HT-29 (cell line): ENCODE data around the gene LTA. TPM values are rescaled to one million over a fixed set of nuclear protein-coding genes. Genes with fewer than 3 reads are reported as not detected.

Experiments used
- DNase-seq: peaks from one replicate; pipeline ENCODE4 v3.0.0-alpha.2; 2015; ENCODE audit warnings: low spot score
- total RNA-seq: library from RNA; depleted of rRNA; stranded (reverse); fragments of >200 nt; shearing (Covaris generic); gene quantifications from 2 replicates; pipeline ENCODE4 v1.2.3, GENCODE V29; 2014

The LTA gene
- total RNA-seq, 1 experiment from 2014 or later: not detected

- DNase-seq: no peak
Observed at GRCh38 chr6:31569861-31570536, 2.1 kb upstream of the LTA start.

- no peak for DNase-seq
Observed at GRCh38 chr6:31573239-31574105, 1.4 kb downstream of the LTA start.

- DNase-seq: no peak
Observed at GRCh38 chr6:31574106-31575061, 2.3 kb downstream of the LTA start.

DNA sequence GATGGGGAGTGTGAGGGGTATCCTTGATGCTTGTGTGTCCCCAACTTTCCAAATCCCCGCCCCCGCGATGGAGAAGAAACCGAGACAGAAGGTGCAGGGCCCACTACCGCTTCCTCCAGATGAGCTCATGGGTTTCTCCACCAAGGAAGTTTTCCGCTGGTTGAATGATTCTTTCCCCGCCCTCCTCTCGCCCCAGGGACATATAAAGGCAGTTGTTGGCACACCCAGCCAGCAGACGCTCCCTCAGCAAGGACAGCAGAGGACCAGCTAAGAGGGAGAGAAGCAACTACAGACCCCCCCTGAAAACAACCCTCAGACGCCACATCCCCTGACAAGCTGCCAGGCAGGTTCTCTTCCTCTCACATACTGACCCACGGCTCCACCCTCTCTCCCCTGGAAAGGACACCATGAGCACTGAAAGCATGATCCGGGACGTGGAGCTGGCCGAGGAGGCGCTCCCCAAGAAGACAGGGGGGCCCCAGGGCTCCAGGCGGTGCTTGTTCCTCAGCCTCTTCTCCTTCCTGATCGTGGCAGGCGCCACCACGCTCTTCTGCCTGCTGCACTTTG lies 3.3 kb downstream of the LTA start, which contains the start of gene TNF:
Gene TNF, plus strand, starts transcription at position 231 of the 567 bp plus-strand sequence. Its CDS starts 177 bp downstream, at position 408.
- no peak for DNase-seq

DNA sequence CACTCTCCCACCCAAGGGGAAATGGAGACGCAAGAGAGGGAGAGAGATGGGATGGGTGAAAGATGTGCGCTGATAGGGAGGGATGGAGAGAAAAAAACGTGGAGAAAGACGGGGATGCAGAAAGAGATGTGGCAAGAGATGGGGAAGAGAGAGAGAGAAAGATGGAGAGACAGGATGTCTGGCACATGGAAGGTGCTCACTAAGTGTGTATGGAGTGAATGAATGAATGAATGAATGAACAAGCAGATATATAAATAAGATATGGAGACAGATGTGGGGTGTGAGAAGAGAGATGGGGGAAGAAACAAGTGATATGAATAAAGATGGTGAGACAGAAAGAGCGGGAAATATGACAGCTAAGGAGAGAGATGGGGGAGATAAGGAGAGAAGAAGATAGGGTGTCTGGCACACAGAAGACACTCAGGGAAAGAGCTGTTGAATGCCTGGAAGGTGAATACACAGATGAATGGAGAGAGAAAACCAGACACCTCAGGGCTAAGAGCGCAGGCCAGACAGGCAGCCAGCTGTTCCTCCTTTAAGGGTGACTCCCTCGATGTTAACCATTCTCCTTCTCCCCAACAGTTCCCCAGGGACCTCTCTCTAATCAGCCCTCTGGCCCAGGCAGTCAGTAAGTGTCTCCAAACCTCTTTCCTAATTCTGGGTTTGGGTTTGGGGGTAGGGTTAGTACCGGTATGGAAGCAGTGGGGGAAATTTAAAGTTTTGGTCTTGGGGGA lies 4.0 kb downstream of the LTA start:
- no peak for DNase-seq

- no peak for DNase-seq
Observed at GRCh38 chr6:31576897-31577578, 4.9 kb downstream of the LTA start.

DNA sequence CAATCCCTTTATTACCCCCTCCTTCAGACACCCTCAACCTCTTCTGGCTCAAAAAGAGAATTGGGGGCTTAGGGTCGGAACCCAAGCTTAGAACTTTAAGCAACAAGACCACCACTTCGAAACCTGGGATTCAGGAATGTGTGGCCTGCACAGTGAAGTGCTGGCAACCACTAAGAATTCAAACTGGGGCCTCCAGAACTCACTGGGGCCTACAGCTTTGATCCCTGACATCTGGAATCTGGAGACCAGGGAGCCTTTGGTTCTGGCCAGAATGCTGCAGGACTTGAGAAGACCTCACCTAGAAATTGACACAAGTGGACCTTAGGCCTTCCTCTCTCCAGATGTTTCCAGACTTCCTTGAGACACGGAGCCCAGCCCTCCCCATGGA lies 5.5 kb downstream of the LTA start:
- no peak for DNase-seq

GRCh38 chr6:31578184-31579118 lies 6.4 kb downstream of the LTA start:
- DNase-seq: no peak

DNA sequence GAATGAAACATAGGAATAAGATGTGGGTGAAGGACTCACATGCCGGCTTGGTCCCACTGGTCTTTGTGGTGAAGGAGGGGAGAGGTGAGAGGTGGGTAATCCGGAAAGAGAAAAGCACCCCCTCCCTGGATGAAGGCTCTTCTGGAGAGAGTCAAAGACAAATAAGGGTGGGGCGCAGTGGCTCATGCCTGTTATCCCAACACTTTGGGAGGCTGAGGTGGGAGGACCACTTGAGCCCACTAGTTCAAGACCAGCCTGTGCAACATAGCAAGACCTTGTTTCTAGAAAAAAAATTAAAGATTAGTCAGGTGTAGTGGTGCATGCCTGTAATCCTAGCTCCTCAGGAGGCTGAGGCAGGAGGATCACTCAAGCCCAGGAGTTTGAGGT lies 7.0 kb downstream of the LTA start:
- no peak for DNase-seq

DNA sequence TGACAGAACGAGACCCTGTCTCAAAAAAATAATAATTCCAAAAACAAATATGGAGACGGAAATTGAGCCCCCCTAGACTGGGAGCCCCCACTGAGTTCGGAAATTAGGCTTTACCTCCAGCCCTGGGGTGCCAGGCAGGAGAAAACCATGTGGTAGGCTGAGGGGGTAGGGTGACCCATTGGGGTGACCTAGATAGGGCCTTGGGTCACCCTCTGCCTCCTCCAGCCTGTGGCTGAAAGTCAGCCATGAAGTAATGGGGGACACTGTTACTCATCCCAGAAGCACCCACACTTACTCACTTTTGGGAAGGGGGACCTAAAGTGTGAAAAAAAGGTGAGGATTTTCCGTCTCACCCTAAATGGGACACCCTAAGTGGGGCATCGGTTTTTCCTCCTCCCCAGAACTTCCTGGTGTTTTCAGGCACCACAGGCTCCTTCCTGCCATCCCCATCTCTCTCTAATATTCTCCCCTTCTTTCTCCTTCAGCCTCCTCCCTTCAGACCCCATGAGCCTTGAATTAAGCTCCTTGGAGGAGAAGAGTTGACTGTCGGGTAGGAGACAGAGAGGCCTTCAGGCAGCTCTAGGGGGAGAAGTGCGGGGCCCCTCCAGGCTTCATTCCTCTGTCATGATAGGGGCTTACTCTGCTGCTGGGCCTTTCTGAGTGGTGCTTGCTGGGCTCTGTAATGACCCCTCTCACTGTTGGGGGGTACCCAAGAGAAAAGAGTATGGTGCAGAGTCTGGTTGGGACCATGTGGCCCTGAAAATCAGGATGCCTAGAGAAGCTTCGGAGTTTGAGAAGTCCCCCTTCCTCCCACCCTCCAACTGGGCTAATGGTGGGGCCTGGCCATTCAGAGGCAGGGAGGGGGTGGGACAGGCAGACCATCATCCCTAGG lies 7.7 kb downstream of the LTA start:
- DNase-seq: no peak

GRCh38 chr6:31580438-31580740 lies 8.3 kb downstream of the LTA start:
- DNase-seq: no peak

- DNase-seq: peak; percentile 66
Observed at GRCh38 chr6:31580807-31581433, 8.8 kb downstream of the LTA start.

DNA sequence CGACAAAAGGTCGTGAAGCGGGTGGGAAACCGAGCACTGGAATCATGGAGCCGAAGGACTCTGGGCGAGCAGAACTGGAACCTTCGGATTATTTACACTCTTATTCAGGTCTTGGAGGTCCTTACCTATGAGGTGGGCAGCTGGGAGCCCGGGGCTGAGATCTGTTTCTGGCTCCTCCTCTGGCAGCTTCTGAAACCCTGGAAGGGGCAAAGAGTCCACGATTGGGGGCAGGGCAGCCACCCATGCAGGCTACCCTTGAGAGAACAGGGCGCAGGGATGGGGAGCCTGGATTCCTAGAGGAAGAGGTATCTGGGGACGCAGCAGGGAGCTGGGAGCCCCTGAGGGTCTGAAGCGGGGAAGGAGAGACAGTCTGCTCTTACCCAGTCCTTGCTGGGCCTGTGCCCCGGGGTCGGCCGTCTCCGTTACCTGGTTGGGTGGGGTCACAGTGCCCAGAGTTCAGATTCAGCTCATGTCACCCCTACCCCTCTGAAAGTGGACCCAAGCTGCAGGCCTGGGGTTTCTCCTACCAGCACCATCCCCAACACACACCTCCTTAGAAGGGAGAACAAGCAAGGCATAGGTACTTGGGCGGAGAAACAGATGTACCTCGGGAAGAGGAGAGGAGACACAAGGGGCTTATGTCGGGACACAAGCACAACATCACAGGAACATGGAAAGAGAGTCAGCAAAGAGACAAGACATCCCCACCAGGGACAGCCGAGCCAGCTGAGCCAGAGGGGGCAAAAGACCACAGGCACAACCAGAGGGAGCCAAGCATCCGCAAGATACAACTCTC lies 9.5 kb downstream of the LTA start:
- DNase-seq: no peak

- DNase-seq: no peak
Observed at GRCh38 chr6:31582230-31582643, 10.1 kb downstream of the LTA start, which contains the start of gene LTB. Gene LTB, minus strand, starts transcription at chr6:31582424. Its CDS starts 7 bp downstream, at chr6:31582417.

GRCh38 chr6:31585491-31585890 lies 13.4 kb downstream of the LTA start:
- peak; percentile 32 for DNase-seq

DNA sequence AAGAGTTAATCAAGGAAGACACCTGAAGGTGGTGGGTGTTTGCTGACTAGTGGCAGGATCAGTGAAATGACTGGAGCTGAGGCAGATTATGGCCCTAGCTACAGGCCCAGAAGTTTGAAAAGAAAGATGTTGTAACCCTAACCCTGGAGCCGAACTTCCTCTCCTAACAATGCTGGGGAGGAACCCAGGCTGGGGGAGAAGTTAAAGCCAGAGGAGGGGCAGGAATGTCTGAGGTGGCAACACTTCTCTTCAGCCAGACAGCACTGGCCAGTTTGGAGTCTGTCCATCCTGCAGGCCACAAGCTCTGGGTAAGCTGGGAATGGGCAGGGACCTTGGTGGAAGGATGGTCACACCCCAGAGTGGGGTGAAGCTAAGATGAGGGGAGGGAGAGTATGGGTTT lies 13.9 kb downstream of the LTA start, which contains the start of gene LST1:
Gene LST1, plus strand, starts transcription at position 270 of the 400 bp plus-strand sequence. CDS start 1,023 bp downstream, outside the sequence.
- no peak for DNase-seq
